ENCODE measurements around the gene FAM13C.
"Not testable (repeated sequence)": the region's sequence is repeated elsewhere in the genome, so short reads cannot be mapped to it uniquely, and the experiment has no call there.

FAM13C gene

GRCh38 chr10:59272061-59272460 is 90.3 kb downstream of the FAM13C start:
- no peak for DNase-seq

- no peak for DNase-seq
Measured at GRCh38 chr10:59271160-59271559, 91.2 kb downstream of the FAM13C start.

DNA sequence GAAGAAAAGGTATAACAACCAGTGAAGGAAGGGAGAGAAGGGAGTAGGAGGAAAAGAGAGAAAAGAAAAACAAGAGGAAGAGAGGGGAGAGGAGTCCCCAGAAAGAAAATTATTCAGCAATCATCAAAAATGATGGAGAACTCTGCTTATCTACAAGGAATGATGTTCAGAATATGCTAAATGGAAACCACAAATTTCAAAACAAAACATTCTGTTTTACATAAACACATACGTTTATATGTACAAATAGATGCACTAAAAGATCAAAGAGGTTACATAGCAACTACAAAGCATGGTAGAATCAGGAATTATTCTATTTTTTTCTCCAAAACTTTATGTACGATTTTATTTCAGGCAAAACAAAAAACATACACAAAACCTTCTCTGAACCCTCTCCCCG is 91.9 kb downstream of the FAM13C start:
- no peak for DNase-seq

DNA sequence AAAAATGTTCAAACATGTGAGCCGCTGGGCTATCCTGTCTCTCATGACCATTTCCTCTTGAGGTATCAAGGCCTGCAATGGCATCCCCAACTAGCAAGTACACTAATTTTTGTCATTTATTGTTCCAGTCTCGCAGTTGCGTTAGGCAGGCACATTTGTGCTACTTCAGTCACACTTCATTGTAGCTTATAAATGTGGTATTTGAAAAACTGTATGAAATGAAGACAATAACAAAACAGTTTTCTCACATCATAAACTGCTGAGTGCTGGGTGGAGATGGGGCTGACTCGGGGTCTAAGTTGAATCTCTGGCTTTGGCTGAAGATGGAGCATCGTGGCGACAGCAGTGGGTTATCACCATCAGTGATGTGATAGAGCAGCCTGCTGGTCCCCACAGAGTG is 92.7 kb downstream of the FAM13C start:
- DNase-seq = no peak

GRCh38 chr10:59268460-59268859 is 93.9 kb downstream of the FAM13C start:
- DNase-seq = no peak

DNA sequence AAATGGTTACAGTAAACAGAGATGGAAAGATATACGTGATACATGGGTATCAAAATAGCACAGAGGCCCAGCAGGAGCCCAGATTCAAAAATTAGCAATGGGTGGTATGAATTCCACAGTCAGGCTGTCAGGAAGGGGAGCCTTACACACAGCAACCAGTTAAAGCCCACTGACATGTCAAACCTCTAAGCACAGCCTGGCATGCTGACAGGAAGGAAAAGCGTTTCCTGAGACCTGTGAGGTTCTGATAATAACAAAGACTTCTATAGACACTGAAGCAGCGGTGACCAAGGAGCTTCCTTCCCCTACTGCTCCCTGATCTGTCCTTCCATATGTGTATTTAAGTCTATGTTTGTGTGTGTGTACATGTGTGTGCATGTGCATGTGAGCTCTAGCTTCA is 96.0 kb downstream of the FAM13C start:
- no peak for DNase-seq

GRCh38 chr10:59265141-59265540 is 97.2 kb downstream of the FAM13C start:
- no peak for DNase-seq

- no peak for DNase-seq
Measured at GRCh38 chr10:59258890-59259289, 103.5 kb downstream of the FAM13C start.

- no peak for DNase-seq
Measured at GRCh38 chr10:59257224-59257623, 105.1 kb downstream of the FAM13C start.

GRCh38 chr10:59255463-59255862 is 106.9 kb downstream of the FAM13C start:
- no peak for DNase-seq

- no peak for DNase-seq
Measured at GRCh38 chr10:59252491-59252890, 109.9 kb downstream of the FAM13C start.

- no peak for DNase-seq
Measured at GRCh38 chr10:59245686-59246085, 116.7 kb downstream of the FAM13C start.

DNA sequence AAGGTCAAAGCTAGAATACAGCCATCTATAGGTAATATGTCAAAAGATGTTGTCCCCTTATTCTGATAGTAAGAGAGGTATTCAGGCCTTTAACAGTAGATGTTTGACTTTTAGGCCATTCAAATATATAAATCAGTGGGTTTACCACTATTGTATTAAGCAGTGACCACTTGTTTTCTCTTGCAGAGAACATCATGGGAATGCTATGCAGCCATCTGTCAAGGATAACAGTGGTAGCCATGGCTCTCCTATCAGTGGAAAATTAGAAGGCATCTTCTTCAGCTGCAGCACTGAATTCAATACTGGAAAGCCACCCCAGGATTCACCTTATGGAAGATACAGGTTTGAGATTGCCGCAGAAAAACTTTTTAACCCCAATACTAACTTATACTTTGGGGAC is 117.5 kb downstream of the FAM13C start:
- no peak for DNase-seq

DNA sequence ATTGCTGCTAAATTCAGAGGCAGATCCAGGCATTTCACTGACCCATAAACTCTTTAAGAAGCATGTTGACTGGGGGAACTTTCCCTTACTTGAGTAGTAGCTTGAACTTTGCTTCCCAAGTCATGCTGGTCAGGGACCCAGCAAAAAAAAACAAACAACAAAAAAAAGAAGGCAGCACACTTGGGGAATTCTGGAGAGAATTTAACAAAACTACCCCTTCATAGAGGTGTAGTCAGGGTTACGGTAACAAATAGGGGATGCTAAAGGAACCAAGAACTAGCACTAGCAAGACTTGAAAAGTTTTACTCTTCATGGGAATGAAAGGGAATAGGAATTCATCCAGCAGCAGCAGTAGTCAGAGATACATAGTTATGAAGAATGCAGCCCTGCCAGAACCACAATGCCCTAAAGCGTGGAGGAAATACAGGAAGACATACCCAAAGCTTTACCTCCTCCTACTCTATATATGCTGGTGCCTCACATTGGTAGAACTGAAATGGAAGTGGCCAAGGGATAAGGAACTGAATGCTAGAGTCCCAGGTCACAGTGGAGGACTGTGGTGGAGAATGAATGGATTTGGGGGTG is 118.6 kb downstream of the FAM13C start:
- DNase-seq = no peak

GRCh38 chr10:59242991-59243390 is 119.4 kb downstream of the FAM13C start:
- DNase-seq = no peak

- no peak for DNase-seq
Measured at GRCh38 chr10:59242057-59242456, 120.3 kb downstream of the FAM13C start.

GRCh38 chr10:59240582-59241183 is 121.7 kb downstream of the FAM13C start:
- no peak for DNase-seq

DNA sequence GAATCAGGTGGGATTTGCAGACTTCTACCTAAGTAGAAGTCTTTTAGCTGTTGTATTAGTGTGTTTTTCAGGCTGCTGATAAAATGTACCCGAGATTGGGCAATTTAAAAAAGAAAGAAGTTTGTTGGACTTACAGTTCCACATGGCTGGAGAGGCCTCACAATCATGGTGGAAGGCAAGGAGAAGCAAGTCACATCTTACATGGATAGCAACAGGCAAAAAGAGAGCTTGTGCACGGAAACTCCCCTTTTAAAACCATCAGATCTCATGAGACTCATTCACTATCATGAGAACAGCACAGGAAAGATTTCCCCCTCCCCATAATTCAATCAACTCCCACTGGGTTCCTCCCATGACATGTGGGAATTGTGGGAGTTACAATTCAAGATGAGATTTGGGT is 123.2 kb downstream of the FAM13C start:
- not testable (repeated sequence) for DNase-seq

- DNase-seq = no peak
Measured at GRCh38 chr10:59237775-59238174, 124.6 kb downstream of the FAM13C start.

GRCh38 chr10:59236064-59236697 is 126.2 kb downstream of the FAM13C start:
- no peak for DNase-seq

DNA sequence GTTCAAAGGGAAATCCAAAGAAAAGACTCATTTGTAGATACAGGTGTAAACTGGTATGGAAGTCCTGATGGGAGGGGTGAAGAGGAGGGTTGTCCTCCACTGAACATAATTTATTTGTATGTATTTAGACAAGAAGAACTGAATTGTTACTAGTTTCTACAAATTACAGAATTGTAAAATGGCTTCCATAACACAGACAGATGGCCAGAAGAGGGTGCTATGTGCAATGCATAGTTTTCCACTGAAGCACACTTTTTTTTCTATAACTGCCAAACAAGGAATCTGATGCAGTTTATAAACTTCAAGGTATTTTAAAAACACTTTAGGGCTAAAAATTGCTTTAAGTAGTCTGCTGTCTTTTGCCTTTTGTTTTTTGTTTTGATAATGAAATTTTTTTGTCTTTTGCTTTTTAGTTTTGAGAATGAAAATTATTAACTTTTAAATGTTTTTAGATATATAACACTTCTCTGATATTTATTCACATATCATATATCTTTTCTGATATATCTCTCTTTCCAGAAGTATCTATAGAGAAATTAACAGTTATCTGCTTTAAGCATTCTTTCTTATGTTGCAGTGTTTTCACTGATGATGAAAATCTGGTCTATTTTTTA is 127.4 kb downstream of the FAM13C start:
- peak; percentile 3 for DNase-seq

- no peak for DNase-seq
Measured at GRCh38 chr10:59234194-59234593, 128.2 kb downstream of the FAM13C start.

DNA sequence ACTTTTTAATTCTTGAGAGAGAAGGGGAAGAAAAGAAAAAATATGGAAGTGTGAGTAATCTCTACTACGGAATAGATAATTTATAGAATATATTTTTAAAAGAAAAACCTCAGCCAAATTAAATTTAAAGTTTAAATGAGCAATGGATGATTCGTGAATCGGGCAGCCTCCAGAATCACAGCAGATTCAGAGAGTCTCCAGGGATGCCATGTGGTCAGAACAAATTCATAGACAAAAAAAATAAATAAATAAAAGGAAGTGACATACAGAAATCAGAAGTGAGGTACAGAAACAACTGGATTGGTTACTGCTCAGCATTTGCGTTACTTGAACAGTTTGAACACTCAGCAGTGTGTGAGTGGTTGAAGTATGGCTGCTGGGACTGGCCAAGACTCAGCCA is 132.9 kb downstream of the FAM13C start:
- DNase-seq = no peak

DNA sequence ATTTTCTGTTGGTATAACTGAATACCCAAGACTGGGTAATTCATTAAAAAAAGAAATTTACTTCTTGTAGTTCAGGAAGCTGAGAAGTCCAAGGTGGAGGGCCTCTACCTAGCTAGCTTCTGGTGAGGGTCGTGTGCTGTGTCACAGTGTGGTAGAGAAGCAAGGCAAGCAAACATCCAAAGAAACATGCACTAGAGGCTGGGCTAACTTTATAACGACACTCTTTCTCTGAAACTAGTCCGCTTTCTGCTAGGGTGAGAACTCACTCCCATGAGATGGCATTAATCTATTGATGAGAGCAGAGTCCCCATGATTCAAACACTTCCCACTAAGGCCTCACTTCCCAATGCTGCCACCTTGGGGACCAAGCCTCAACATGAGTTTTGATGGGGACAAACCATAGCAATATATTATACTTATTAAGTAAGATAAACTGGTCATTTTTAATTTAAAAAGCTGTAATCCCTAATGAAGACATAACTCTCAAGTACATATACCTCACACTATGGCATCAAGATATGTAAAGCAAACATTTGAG is 135.1 kb downstream of the FAM13C start:
- no peak for DNase-seq

Data from NCI-H1048 (cell line).